ENCODE results near the gene RAPSN.

RAPSN gene

DNA sequence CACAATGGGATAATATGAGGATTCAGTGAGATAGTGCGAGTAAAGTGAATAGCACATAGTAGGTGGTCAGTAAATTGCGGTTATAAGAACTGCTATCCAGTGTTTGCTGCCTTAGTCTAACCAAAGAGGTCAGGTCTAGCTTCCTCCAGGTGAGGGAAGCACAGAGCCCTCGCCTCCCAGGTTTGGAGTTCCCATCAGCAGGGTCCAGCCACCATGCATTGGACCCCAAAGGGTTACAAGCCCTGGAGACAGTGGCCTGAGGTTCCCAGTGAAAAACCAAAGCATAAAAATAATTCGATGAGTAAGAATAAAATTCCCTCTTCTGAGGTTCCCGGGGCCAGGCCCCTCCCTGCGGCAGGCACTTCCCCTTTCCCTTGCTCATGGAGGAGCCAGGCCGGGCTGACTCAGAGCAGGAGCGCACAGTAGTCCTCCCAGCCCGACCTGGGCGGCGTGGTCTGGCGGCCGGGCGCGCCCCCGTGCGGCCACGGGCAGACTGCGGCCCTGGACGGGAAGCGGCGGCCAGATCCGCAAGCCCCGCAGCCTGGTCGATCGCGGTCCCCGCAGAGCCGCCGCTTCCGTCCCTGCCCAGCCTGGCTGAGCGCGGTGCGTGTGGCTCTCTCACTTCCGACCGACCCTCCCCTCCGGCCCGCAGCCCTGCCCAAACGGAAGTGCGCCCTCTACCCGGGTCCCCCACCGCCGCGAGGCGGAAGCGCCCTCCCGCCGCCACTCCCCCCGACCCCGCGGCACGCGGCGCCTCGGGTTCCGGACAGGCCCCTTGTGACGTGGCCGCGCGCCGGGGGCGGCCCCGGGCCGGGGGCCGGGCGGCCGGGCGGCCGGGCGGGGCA, 41.0 kb downstream of the RAPSN start, which contains the start of gene SLC39A13:
TSS of gene SLC39A13 (plus strand) at position 845 of the 845 bp plus-strand sequence. CDS start 1,505 bp downstream, outside the sequence.
- DNase-seq (ENCODE audit: low spot score): peak; percentile 95

DNA sequence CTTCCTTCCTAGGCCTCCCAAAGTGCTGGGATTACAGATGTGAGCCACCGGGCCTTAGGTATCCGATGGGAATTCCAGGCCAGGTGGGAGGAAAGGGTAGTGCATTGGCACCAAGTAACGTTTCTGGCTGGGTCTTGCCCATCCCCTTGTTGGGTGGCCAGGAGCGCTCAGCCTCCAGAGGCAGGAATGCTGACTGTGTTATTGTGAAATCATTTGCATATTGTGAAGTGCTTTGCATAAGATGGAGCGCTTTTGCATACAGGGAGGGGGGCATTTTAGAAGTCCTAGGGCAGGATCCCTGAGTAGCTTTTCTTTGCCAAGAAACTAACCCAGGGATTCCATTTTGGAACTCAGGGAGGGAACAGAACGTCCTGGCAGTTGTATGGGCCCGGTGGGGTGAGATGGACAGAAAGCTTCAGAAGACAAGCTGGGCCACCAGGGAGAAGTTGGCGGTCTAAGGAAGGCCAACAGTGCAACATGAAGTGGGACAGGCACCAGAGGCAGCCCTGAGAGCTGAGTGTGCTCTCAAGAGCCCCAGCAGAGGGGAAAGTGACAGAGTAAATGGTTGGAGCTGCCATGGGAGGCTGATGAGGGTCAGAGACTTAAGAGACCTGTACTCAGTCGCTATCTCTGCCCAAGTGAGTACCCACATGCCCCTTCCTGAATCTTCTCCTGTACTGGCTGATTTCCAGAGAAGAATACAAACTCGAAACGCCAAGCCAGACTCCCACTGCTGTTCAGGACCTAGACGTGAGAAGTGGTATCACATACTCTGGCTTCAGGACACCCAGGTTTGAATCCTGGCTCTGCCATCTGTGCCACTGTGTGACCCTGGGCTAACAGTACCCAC, 41.8 kb downstream of the RAPSN start:
- DNase-seq (ENCODE audit: low spot score): peak; percentile 69

DNA sequence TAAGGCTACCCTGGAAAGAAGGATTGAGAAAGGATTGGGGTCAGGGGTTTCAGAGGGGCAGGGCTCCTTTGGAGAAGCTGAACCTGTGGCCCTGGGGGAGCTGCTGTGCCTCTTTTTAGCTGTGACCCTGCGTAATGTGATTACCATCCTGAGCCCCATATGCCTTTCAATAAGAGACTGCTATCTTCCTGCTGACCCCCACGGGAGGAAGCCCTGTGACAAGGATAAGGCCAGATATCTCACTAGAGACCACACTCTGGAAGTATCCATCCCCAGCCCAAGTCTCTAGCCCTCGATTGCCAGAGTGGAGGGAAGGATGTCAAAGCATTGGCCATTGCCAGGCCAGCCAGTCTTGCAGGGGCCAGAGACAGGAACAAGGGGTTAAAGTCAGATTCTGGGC, 45.4 kb downstream of the RAPSN start:
- no peak for DNase-seq (ENCODE audit: low spot score)

DNA sequence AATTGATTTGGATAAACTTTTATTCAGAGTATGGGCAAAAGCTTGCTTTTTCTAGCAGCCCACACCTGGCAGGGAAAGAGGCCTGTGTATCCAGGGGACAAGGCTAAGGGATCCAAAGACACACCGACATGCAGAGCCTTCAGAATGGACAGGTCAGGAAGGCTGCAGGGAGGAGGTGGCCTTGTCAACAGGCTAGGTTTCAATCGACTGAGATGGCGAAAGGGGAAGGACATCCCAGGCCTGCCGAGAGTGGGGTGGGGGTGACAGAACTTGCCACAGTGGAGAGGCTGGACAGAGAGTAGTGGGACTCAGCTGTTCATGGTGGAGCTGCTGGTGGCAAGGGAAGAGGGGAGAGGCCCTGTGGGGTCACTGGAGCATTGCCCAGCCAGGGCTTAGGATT, 45.8 kb downstream of the RAPSN start:
- DNase-seq (ENCODE audit: low spot score): no peak

DNA sequence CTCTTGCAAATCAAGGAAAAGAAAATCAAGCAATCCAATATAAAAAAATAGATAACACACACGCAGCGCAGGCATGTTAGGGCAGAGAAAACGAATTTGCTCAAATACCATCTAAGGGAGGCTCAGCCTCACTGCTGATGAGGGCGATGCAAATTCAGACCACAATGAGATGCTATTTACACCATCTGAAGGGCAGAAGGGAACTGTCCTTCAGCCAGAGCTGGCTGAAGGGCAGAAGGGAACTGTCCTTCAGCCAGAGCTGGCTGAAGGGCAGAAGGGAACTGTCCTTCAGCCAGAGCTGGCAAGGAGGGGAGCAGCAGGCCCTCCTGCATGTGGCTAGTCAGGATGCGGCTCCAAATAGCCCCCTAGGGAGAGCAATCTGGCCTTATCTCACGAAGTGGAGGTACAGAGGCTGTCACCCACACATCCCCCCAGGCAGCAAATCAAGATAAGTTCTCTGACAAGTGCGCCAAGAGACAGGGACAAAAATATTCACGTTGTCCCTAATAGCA, 48.1 kb downstream of the RAPSN start:
- DNase-seq (ENCODE audit: low spot score): peak; percentile 88

DNA sequence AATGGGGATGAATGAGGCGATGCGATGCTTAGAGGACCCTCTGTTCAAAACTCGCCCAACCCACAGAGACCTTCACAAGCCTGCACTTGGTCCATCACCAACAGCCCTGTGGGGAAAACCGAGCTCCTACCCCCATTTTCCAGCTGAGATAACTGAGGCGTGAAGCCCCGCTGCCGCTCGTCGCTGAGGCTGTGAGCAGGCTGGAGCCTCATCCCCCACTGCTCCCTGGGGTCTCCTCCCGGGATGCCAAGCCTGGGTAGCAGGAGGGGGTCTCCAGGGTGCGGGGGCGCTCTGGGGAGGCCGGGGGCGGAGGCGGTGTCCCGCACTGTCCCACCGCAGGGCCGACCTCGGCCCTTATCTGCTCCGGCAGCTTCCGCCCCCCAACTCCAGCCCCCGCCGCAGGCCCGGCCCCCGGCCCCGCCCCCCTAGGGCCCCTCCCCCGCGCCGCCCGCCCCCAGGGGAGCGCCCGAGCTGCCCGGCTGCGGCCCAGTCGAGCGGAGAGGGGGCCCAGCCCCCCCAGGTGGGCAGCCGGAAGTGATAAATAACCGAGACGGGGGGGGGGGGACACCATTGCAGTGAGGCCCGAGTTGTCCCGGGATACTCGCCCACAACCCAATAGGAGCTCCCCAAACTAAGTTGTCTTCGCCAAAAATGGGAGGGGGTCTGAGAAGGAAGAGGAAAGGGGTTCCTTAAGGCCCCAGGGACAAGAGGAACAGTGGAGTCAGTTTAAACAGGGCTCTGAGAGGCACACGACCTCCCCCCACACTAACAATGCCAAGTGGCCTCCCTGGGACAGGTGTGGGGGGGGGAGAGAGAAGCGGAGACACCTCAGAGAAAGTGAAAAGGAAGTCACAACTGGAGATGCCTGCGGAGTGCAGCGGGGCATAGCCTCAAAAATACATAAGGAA, 48.8 kb downstream of the RAPSN start:
- DNase-seq (ENCODE audit: low spot score): peak; percentile 71

DNA sequence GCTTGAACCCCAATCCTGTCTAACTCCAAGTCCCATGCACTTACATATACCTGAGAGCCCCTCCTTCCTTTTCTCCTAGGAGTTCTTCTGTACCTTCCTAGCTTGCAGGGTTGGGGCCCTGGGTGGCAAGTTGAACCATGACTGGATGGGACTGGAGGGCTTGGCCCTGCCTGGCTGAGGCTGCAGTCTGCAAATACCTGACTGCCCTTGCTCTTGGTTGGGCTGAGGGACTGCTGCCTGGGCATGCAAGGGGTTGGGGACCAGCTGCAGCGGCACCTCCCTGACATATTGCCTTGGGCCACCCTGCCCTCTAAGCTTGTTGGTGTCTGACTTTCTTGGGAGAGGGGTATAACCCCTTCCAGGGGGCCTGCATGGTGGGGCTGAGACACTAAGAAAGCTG, 50.4 kb downstream of the RAPSN start:
- DNase-seq (ENCODE audit: low spot score): no peak

DNA sequence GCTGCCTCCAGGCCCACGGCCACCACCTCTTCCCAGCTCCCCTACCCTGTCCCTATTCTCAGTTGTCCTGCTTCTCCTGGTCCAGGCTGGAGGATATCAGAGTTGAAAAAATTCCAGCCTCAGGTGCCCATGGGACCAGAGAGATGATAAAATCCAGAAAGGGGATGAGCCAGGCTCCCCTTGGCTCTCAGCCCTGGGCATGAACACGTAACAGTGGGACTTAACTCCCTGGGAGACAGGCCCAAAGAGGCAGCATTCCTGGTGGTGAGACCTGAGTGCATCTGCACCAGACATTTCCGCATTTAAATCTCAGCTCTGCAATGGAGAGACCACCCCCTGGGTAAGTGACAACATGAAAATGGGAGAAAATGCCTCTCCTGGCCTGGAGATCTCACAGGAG, 50.9 kb downstream of the RAPSN start:
- no peak for DNase-seq (ENCODE audit: low spot score)

DNA sequence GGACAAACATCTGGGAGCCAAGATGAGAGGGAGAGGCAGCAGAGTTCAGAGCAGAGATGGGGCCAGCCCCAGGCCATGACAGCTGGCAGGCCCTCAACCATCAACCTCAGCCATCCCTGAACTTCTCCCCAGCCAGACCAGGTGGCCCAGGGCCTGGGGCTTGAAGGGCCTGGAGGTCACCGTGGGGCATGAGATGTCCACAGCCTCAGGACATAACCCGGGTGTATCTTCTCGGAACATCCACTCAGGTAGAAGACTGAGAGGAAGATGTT, 53.0 kb downstream of the RAPSN start:
- DNase-seq (ENCODE audit: low spot score): no peak

DNA sequence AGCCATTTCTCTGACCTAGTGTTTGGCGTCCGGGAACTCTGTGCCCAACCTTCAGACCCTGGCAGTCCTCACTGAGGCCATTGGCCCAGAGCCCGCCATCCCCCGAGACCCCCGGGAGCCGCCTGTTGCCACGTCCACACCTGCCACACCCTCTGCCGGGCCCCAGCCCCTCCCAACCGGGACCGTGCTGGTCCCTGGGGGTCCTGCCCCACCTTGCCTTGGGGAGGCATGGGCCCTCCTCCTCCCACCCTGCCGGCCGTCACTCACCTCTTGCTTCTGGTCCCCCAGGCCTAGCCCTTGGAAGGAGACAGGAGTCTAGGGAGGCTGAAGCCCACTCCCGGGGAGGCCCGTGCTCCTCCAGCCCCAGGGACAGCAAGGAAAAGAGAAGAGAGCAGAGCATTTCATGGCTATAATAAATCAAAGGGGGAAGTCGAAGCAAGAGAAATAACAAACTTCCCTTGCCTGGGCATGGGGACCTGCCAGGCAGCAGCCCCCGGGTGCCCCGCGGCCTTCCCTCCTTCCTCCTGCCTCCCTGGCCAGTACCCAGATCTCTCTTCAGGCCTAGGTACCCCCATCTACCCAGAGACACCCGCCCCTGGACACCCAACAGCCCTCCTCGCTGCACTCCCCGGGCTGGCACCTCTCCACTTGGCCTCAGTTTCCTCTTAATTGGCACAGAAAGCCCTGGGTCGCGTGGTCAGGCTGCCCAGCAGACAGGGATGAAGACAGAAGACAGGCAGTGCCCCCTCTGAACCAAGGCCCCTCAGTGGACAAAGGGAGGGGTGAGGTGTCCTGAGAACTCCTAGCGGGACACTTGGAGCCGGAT, 53.5 kb downstream of the RAPSN start:
- DNase-seq (ENCODE audit: low spot score): peak; percentile 48

DNA sequence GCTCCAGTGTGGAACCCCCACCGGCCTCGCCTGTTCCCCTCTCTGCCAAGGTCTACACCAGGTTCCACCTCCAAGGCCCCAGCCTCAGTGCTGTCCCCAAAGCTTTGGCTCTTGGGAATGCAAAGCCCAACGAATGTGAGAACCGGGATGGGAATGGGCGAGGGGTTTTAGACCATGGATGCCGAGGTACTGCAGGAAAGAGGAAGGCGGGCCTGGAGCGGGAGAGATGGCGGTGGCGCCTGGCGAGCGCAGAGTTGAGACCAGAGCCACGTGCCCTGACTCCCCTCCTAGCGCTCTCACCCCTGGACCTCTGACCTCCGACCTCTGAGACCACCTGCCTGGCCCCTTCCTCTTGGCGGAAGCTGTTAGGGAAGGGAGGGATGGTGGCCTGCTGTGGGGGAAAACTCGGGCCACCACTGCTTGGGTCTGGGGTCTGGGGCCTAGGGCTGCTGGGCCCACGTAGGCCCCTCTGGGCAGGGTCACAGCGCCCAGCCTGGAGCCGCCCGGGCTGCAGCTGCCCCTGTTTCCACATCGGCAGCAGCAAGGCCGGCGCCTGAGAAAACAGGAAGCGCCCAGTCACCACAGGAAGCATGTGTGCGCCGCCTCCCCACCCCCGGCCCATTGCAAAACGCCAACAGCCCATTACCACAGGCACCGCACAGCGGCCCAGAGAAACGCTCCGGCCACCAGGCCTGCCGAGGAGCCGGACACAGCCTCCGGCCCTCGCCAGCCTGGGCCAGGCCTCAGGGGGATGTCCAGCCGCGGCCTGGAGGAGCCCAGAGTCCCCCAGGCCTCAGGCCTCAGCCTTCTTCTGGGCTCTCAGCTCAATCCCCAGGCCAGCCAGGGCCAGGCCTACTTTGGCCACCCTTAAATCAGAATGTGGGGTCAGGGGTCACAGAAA, 54.4 kb downstream of the RAPSN start:
- peak; percentile 80 for DNase-seq (ENCODE audit: low spot score)

DNA sequence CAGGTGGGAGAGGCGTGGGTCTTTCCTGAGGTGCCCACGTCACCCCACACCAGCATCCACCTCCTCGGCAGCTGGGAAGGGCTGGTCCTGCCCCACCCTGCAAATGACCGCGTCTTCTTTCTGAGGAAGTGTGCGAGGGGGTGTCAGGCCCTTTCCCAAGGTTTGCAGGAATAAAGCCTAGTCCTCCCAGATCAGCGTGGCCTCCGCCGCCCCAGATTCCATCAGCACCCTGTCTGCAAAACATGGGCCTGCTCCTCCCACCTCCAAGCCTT, 55.0 kb downstream of the RAPSN start:
- DNase-seq (ENCODE audit: low spot score): no peak

DNA sequence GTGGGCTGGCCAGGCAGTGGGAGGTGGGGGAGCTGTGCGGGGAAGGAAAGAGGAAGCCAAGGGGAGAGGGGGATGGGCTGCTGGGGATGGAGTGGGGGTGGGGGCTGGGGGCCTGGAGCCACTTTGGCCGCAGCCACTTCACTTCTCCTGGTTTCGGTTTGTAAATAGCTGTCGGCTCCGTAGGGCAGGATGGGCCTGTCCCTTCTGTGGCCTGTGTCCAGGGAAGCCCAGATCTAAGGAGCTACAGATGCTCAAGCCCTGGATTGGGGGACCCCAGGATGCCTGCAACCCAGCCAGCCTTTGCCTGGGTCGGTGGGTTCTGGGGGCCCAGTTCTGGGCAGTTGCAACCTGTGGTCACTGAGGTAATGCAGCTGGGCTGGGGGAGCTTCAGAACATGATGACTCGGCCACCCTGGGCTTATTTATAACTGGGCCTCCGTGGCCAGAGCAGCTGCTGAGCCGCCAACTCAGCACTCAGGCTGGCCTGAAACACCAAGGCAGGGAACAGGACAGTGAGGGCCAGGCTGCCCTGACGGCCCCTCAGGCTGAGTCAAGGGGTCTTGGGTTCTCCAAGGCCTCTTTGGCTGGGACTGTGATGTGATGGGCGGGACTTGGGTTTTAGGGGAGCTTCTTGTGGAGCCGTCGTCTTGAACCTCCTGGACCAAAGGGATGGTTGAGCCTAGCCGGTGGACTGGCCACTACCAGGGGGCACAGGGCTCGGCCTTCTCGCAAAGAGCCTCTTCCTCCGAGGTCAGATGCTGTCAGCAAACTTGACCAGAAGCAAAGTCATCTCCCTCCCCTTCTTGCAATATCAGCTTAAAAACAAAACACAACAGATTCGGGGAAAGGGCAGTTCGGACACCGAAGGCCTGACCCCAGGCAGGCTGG, 55.5 kb downstream of the RAPSN start:
- DNase-seq (ENCODE audit: low spot score): no peak

DNA sequence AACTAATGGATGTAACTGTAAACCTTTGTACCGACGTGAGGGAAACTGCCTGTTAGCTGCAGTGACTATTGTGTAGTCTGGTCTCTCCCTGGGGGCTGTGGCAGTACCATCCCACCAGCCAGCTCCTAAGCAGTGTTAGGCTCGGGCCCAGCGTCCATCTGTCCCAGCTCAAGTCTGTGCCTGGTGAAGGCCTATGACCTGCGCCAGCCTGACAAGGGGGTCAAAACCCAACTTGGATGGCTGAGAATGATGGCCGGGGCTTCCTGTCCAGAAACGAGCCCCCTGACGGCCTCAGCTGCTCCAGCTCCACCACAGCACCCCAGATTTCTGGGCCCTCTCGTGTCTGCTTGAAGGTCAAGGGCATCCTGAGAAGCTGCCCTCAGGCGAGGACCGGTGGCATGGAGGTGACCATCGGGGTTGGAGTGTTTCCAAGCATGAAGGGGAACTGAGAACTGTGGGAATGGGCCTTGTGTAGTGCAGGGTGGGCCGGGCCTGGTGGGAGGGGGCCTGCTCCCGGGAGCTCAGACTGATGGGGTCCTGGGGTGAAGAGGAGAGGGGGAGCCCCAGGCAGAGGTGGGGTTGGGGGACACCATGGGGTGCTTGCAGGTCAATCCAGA, 56.3 kb downstream of the RAPSN start:
- DNase-seq (ENCODE audit: low spot score): no peak

DNA sequence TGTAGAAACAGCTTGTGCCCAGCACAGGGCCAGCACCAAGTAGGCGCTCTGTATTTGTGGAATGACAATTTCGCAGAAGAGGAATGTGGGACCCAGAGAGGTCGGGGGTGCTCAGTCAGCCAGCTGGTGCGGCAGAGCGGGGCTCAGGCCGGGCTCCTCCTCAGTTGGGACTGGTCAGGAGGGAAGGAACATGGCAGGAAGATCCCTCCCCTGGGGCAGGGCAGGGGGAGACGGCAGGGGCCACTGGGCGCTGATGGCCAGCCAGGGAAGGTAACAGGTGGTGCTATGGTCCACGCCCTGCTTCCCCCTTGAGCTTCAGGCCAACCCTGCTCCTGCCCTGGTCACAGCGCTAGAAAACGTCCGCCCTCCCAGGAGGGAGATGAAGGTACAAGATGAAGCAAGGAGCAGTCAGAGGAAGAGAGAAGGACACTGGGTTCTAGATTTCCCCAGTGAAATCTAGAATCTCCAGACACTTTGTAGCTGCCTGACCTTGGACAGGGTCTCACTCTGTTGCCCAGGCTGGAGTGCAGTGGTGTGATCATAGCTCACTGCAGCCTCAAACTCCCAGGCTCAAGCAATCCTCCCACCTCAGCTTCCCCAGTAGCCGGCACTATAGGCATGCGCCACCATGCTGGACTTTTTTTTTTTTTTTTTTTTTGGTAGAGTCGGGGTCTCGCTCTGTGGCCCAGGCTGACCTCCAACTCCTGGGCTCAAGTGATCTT, 57.1 kb downstream of the RAPSN start:
- no peak for DNase-seq (ENCODE audit: low spot score)

DNA sequence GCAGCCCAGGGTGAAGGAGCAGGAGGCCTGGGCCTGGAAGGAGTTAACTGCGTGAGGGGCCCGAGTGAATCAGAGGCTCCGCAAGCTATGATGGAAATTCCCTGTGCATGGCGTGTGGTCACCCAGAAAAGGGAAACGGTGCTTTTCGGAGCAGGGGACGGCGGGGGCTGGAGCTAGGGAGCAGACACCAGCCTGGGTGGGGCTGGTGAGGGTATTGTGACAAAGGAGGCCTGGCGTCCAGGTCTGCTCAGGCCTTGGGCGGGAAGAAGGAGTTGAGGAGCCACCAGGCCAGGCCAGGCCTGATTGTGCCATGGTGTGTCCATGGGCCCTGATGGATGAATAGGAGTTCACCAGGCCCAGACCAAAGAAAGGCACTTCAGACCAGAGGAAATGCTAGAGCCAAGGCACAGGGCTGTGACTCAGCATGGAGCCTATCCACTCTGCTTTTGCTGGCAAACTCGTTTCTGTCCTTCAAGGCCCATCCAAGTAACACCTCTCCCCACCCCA, 57.8 kb downstream of the RAPSN start:
- DNase-seq (ENCODE audit: low spot score): no peak

DNA sequence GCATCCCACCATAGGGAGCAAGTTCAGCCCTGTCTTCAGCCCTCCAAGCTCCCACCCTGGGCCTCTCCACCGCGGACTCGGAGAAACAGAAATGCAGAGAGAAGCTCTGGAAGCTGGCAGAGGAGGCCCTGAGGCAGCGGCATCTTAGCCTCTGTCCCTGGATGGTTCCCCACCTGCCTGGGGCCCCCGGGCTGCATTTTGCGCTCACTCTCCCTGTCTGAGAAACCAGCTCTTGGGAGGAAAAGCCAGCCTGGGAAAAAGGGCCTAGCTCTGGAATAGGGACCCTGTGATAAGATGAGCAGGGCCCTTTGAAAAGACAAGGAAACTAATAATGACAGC, 58.5 kb downstream of the RAPSN start:
- no peak for DNase-seq (ENCODE audit: low spot score)
